ENCODE results near the gene SELENOO.
"Not testable (repeated sequence)": the region's sequence is repeated elsewhere in the genome, so short reads cannot be mapped to it uniquely, and the experiment has no call there.

SELENOO gene

DNA sequence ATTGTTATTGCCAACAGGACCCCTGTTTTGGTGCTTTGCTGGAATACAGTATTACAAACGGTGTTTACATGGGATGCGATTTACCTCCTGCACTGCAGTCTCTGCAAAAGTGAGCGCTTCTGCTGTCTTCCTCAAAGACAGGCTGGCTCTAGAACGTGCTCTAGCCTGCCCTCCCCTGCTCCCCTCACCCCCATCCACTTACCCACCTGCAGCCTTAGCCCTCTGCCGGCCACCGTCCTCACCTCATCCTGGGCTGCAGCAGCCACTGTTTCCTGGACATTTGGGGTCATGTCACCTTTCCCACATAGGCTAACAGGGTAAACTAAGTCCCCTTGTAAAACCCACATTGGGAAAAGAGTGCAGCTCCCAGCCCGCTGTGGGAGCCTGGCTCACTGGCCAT, 39.9 kb upstream of the SELENOO start:
- no peak for TF ChIP-seq CTCF (IDR thresholded peaks at IDR 0.05)
- intact Hi-C loops (cut with DNase I; ENCODE audit: low total_unique reads): no loop called here
- Histone ChIP-seq H3K4me3 (no peak overlapping the region), H3K9me3 (no peaks in the 10 kb centered on the region), H3K4me1 (no peaks in the 10 kb centered on the region), H3K27me3 (peaks cover 0 to 48% of the 10 kb centered on the region in 2 donors), H3K27ac (no peak overlapping the region), H3K36me3 (no peaks in the 10 kb centered on the region)
- DNase-seq: no peak

DNA sequence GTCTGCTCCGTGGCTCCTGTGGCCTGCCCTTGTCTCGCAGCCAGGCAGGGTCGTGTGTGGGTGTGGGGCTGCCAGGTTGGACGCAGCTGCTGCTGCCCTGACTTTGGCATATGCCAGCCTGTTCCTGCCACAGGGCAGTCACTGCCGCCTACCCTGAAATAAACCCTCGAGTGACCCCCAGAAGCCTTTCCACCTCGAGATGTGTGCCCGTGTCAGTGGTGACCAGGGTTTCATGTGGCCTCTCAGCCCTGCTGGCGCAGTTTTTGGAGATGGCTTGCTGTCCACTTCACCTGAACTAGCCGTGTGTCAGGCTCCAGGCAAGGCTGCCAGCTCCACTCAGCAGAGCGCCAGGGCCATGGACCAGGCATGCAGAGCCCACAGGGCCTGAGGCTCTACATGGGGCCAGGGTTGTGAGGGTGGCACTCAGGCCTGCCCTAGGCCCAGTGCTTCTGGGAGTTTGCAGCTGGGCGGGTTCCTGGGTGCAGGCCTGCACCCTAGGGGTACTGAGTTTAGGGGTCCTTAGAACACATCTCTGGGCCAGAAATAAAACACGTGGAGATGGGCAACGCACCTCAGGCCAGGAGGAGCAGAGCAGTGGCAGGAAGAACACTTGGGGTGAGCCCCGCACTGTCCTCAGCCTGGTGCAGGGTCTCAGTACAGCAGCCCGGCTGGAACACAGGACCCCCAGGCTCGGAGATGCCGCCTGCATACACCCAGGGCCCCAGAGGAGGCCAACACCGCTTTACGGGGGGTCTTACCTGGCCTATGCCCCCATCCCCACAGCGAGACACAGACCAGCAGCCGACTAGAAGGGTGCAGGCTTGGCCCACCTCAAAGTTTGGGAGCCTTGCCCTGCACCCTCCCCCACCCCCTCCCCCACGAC, 39.1 kb upstream of the SELENOO start:
- H3K4me3 ChIP-seq: no peak overlapping the region
- H3K4me1 ChIP-seq: no peaks in the 10 kb centered on the region
- intact Hi-C loops (cut with DNase I; ENCODE audit: low total_unique reads): no loop called here
- no peak overlapping the region for H3K27ac ChIP-seq
- DNase-seq: no peak
- H3K9me3 ChIP-seq: no peaks in the 10 kb centered on the region
- TF ChIP-seq CTCF (IDR thresholded peaks at IDR 0.05): no peak
- H3K36me3 ChIP-seq: no peaks in the 10 kb centered on the region
- H3K27me3 ChIP-seq: peaks cover 0 to 44% of the 10 kb centered on the region in 2 donors

DNA sequence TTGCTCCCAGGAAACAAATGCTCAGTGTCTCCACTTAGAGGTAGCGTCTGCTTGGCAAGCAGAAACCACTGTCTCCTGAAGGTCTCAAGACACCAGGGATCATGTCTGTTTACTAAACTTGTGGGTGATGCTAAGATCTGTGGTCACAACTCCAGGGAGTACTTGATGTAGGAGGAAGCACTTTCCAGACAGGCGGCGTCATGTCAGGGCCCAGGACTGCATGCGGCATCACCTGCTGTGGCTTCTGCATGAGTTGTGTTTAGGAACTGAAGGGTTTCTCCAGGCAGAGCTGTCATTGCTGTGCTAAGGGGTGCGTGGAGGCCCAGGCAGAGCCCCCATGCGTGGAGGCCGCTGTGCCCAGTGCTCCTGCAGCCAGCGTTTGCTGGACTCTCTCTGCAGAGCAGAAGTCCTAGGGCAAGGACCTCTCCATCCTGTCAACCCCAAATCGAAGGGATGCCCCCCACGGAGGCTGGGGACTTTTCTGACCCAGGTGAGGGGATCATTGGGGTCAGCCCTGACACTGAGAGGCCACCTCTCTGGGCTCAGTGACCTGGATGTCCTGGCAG, 38.3 kb upstream of the SELENOO start:
- Histone ChIP-seq H3K27ac (no peak overlapping the region), H3K4me1 (no peaks in the 10 kb centered on the region), H3K27me3 (peaks cover 0 to 47% of the 10 kb centered on the region in 2 donors), H3K36me3 (no peaks in the 10 kb centered on the region), H3K9me3 (no peaks in the 10 kb centered on the region), H3K4me3 (no peak overlapping the region)
- intact Hi-C loops (cut with DNase I; ENCODE audit: low total_unique reads): no loop called here
- TF ChIP-seq CTCF (IDR thresholded peaks at IDR 0.05): no peak
- no peak for DNase-seq

GRCh38 chr22:50165436-50166123, 35.2 kb upstream of the SELENOO start:
- intact Hi-C loops (cut with DNase I; ENCODE audit: low total_unique reads): no loop called here
- peaks cover 0 to 10% (median 7%) of the 10 kb centered on the region in 4 donors for H3K4me1 ChIP-seq
- no peak for DNase-seq
- no peak overlapping the region for H3K27ac ChIP-seq
- TF ChIP-seq CTCF (IDR thresholded peaks at IDR 0.05): no peak
- no peaks in the 10 kb centered on the region for H3K9me3 ChIP-seq
- no peaks in the 10 kb centered on the region for H3K36me3 ChIP-seq
- peaks cover 0 to 55% of the 10 kb centered on the region in 2 donors for H3K27me3 ChIP-seq
- H3K4me3 ChIP-seq: no peak overlapping the region

GRCh38 chr22:50167689-50168489, 32.9 kb upstream of the SELENOO start:
- Histone ChIP-seq H3K4me1 (peaks cover 0 to 17% (median 13%) of the 10 kb centered on the region in 4 donors), H3K9me3 (no peaks in the 10 kb centered on the region), H3K27me3 (peaks cover 0 to 53% of the 10 kb centered on the region in 2 donors), H3K4me3 (no peak overlapping the region), H3K36me3 (no peaks in the 10 kb centered on the region), H3K27ac (no peak overlapping the region)
- intact Hi-C loops (cut with DNase I; ENCODE audit: low total_unique reads): no loop called here
- DNase-seq: no peak
- no peak for TF ChIP-seq CTCF (IDR thresholded peaks at IDR 0.05)

- Histone ChIP-seq H3K4me1 (peaks cover 0 to 17% (median 13%) of the 10 kb centered on the region in 4 donors), H3K27me3 (peaks cover 0 to 54% of the 10 kb centered on the region in 2 donors)
- H3K27ac ChIP-seq; H3K36me3 ChIP-seq; H3K4me3 ChIP-seq; intact Hi-C loops (cut with DNase I; ENCODE audit: low total_unique reads); DNase-seq; H3K9me3 ChIP-seq: not testable (repeated sequence)
Measured at GRCh38 chr22:50168490-50169180, 32.2 kb upstream of the SELENOO start.
